ENCODE results near the gene PCARE.

DNA sequence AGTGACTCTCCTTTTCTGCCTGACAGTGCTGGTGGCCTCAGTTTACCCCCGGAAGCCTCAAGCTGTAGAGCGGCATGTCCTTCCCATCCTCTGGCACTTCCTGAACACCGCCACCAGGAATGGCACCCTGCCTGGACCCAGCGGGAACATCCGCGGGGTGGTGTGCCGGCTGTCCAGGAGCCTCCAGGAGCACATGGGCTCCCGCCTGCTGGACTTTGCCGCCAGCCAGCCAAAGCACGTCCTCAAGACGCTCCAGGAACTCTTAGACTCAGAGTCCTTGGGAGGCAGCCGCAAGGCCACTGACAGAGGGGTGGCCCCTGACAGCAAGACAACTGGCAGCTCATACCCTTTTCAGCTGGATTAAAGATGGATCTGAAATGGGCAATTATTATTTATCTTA is 22.6 kb downstream of the PCARE start:
- TF ChIP-seq POLR2A (IDR thresholded peaks at IDR 0.05; ENCODE audit: low read depth, low read length) (no peak), POLR2AphosphoS5 (IDR thresholded peaks at IDR 0.05; ENCODE audit: low read depth, low read length) (no peak)
